ENCODE data around the gene PRMT3.
"Not testable (repeated sequence)": the region's sequence is repeated elsewhere in the genome, so short reads cannot be mapped to it uniquely, and the experiment has no call there.

The PRMT3 gene

GRCh38 chr11:20459865-20460264 lies 72.3 kb downstream of the PRMT3 start:
- ATAC-seq (no peak), DNase-seq (no peak)
- H3K4me3 Mint-ChIP-seq: no peak overlapping the region
- H3K27ac Mint-ChIP-seq: no peak overlapping the region
- H3K9me3 Mint-ChIP-seq: no peaks in the 10 kb centered on the region
- H3K4me1 Mint-ChIP-seq: no peaks in the 10 kb centered on the region
- H3K27me3 Mint-ChIP-seq: no peaks in the 10 kb centered on the region

GRCh38 chr11:20464518-20464917 lies 77.0 kb downstream of the PRMT3 start:
- Mint-ChIP-seq H3K27me3 (no peaks in the 10 kb centered on the region), H3K4me3 (no peak overlapping the region), H3K27ac (no peak overlapping the region), H3K9me3 (no peaks in the 10 kb centered on the region), H3K4me1 (no peaks in the 10 kb centered on the region)
- DNase-seq (no peak), ATAC-seq (no peak)

GRCh38 chr11:20467487-20468185 lies 80.1 kb downstream of the PRMT3 start:
- Mint-ChIP-seq H3K9me3 (no peaks in the 10 kb centered on the region), H3K4me1 (no peaks in the 10 kb centered on the region), H3K27me3 (no peaks in the 10 kb centered on the region), H3K4me3 (no peak overlapping the region), H3K27ac (no peak overlapping the region)
- ATAC-seq: no peak
- DNase-seq: no peak

- Mint-ChIP-seq H3K27me3 (no peaks in the 10 kb centered on the region), H3K27ac (no peak overlapping the region), H3K9me3 (no peaks in the 10 kb centered on the region), H3K4me3 (no peak overlapping the region), H3K4me1 (peaks cover 13% of the 10 kb centered on the region)
- no peak for DNase-seq
- ATAC-seq: no peak
Measured at GRCh38 chr11:20470348-20470747, 82.8 kb downstream of the PRMT3 start.

GRCh38 chr11:20471929-20472328 lies 84.4 kb downstream of the PRMT3 start:
- DNase-seq, ATAC-seq, H3K27me3 Mint-ChIP-seq, H3K27ac Mint-ChIP-seq, H3K4me3 Mint-ChIP-seq, H3K9me3 Mint-ChIP-seq: not testable (repeated sequence)
- H3K4me1 Mint-ChIP-seq: peaks cover 16% of the 10 kb centered on the region

GRCh38 chr11:20474176-20474881 lies 86.8 kb downstream of the PRMT3 start:
- peak overlapping the region in 1 of 2 donors; percentile 42 for H3K27ac Mint-ChIP-seq
- ATAC-seq: no peak
- H3K9me3 Mint-ChIP-seq: no peaks in the 10 kb centered on the region

GRCh38 chr11:20474882-20475517 lies 87.5 kb downstream of the PRMT3 start:
- Mint-ChIP-seq H3K27ac (no peak overlapping the region), H3K4me1 (peaks cover 26% of the 10 kb centered on the region), H3K4me3 (no peak overlapping the region), H3K27me3 (no peaks in the 10 kb centered on the region), H3K9me3 (no peaks in the 10 kb centered on the region)
- DNase-seq (no peak), ATAC-seq (no peak)

More at GRCh38 chr11:20474176-20474881, 86.8 kb downstream of the PRMT3 start:
- peaks cover 26% of the 10 kb centered on the region for H3K4me1 Mint-ChIP-seq
- DNase-seq: no peak
- no peak overlapping the region for H3K4me3 Mint-ChIP-seq
- no peaks in the 10 kb centered on the region for H3K27me3 Mint-ChIP-seq

- DNase-seq: no peak
- Mint-ChIP-seq H3K4me3 (no peak overlapping the region), H3K27ac (no peak overlapping the region), H3K4me1 (peaks cover 26% of the 10 kb centered on the region), H3K9me3 (peaks cover 0 to 6% of the 10 kb centered on the region in 2 donors), H3K27me3 (no peaks in the 10 kb centered on the region)
- no peak for ATAC-seq
Measured at GRCh38 chr11:20477418-20478090, 90.0 kb downstream of the PRMT3 start.

GRCh38 chr11:20479513-20479912 lies 92.0 kb downstream of the PRMT3 start:
- DNase-seq (no peak), ATAC-seq (no peak)
- Mint-ChIP-seq H3K4me1 (peaks cover 16% of the 10 kb centered on the region), H3K27me3 (no peaks in the 10 kb centered on the region), H3K4me3 (no peak overlapping the region), H3K27ac (no peak overlapping the region), H3K9me3 (peaks cover 0 to 6% of the 10 kb centered on the region in 2 donors)

GRCh38 chr11:20483931-20484330 lies 96.4 kb downstream of the PRMT3 start:
- peak overlapping the region in 1 of 2 donors; percentile 70 for H3K27ac Mint-ChIP-seq
- H3K4me1 Mint-ChIP-seq: no peaks in the 10 kb centered on the region
- H3K9me3 Mint-ChIP-seq: peaks cover 0 to 6% of the 10 kb centered on the region in 2 donors
- DNase-seq (no peak), ATAC-seq (no peak)
- H3K4me3 Mint-ChIP-seq: no peak overlapping the region
- no peaks in the 10 kb centered on the region for H3K27me3 Mint-ChIP-seq

GRCh38 chr11:20484416-20484815 lies 96.9 kb downstream of the PRMT3 start:
- not testable (repeated sequence) for H3K9me3 Mint-ChIP-seq, H3K4me1 Mint-ChIP-seq, ATAC-seq, H3K4me3 Mint-ChIP-seq, DNase-seq, H3K27me3 Mint-ChIP-seq
- H3K27ac Mint-ChIP-seq: peak overlapping the region in 1 of 2 donors; percentile 70

- DNase-seq (no peak), ATAC-seq (no peak)
- H3K9me3 Mint-ChIP-seq: no peaks in the 10 kb centered on the region
- no peak overlapping the region for H3K4me3 Mint-ChIP-seq
- no peaks in the 10 kb centered on the region for H3K27me3 Mint-ChIP-seq
- H3K27ac Mint-ChIP-seq: no peak overlapping the region
- H3K4me1 Mint-ChIP-seq: no peaks in the 10 kb centered on the region
Measured at GRCh38 chr11:20488352-20488751, 100.8 kb downstream of the PRMT3 start.

- no peaks in the 10 kb centered on the region for H3K9me3 Mint-ChIP-seq
Measured at GRCh38 chr11:20489948-20490347, 102.4 kb downstream of the PRMT3 start.

GRCh38 chr11:20493340-20493739 lies 105.8 kb downstream of the PRMT3 start:
- H3K27ac Mint-ChIP-seq: peak overlapping the region in 1 of 2 donors; percentile 36
- DNase-seq: no peak
- H3K27me3 Mint-ChIP-seq: no peaks in the 10 kb centered on the region
- no peaks in the 10 kb centered on the region for H3K4me1 Mint-ChIP-seq
- no peaks in the 10 kb centered on the region for H3K9me3 Mint-ChIP-seq
- no peak for ATAC-seq
- H3K4me3 Mint-ChIP-seq: no peak overlapping the region

More at GRCh38 chr11:20489948-20490347, 102.4 kb downstream of the PRMT3 start:
- no peak for ATAC-seq
- Mint-ChIP-seq H3K4me1 (no peaks in the 10 kb centered on the region), H3K27ac (no peak overlapping the region), H3K27me3 (no peaks in the 10 kb centered on the region), H3K4me3 (no peak overlapping the region)
- no peak for DNase-seq

- peaks cover 5% of the 10 kb centered on the region for H3K4me1 Mint-ChIP-seq
- DNase-seq: no peak
- no peaks in the 10 kb centered on the region for H3K27me3 Mint-ChIP-seq
- ATAC-seq: no peak
- peak overlapping the region in 1 of 2 donors; percentile 74 for H3K27ac Mint-ChIP-seq
- no peak overlapping the region for H3K4me3 Mint-ChIP-seq
- H3K9me3 Mint-ChIP-seq: no peaks in the 10 kb centered on the region
Measured at GRCh38 chr11:20497124-20497792, 109.7 kb downstream of the PRMT3 start.
